Stomach smooth muscle (tissue), 2 donors: Measurements from ENCODE around the gene NSDHL.

Source experiments
- H3K27ac ChIP-seq: one replicate; pipeline ENCODE4 v1.7.0; 2013; ENCODE audit warnings: mild to moderate bottlenecking, low read length, inconsistent platforms
- H3K27me3 ChIP-seq, 2 donors: one replicate each; pipeline ENCODE4 v1.7.0; 2013; ENCODE audit warnings: low read length in 2 of 2; ENCODE audit not compliant: insufficient read depth in 2 of 2, control insufficient read depth in 1 of 2
- H3K36me3 ChIP-seq, 2 donors: one replicate each; pipeline ENCODE4 v1.7.0; 2013; ENCODE audit warnings: low read length in 2 of 2; ENCODE audit not compliant: control insufficient read depth in 2 of 2, insufficient read depth in 2 of 2
- H3K4me1 ChIP-seq: one replicate; pipeline ENCODE4 v1.7.0; 2013; ENCODE audit warnings: low read length; ENCODE audit not compliant: control insufficient read depth, insufficient read depth
- H3K4me3 ChIP-seq, 2 donors: one replicate each; pipeline ENCODE4 v1.7.0; 2013; ENCODE audit warnings: low read length in 2 of 2
- H3K9ac ChIP-seq, 2 donors: one replicate each; pipeline ENCODE4 v1.7.0; 2013; ENCODE audit warnings: low read length in 2 of 2, mild to moderate bottlenecking in 1 of 2
- H3K9me3 ChIP-seq, 2 donors: one replicate each; pipeline ENCODE4 v1.7.0; 2013; ENCODE audit warnings: low read length in 2 of 2; ENCODE audit not compliant: control insufficient read depth in 2 of 2
- donor health status: healthy.
- donor health status: Pancreatic carcinoma.

NSDHL gene

GRCh38 chrX:152871260-152871659, 40.4 kb downstream of the NSDHL start:
- Histone ChIP-seq H3K4me1 (no peaks in the 10 kb centered on the region), H3K27me3 (peaks cover 0 to 4% of the 10 kb centered on the region in 2 donors), H3K9me3 (peaks cover 0 to 1% of the 10 kb centered on the region in 2 donors), H3K9ac (no peak overlapping the region), H3K36me3 (peaks cover 4 to 16% of the 10 kb centered on the region in 2 donors), H3K4me3 (no peak overlapping the region), H3K27ac (no peak overlapping the region)

DNA sequence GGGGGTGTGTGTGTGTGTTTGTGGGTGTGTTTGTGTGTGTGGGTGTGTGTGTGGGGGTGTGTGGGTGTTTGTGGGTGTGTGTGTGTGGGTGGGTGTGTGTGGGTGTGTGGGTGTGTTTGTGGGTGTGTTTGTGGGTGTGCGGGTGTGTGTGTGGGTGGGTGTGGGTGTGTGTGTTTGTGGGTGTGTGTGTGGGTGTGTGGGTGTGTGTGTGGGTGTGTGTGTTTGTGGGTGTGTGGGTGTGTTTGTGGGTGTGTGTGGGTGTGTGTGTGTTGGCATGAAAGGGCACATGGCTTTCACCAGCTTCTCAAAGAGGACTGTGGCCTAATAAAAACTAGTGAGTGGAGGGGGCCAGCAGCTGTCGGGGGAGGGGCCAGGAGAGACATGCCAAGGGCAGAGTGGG, 41.7 kb downstream of the NSDHL start:
- Histone ChIP-seq H3K27me3 (peaks cover 0 to 4% of the 10 kb centered on the region in 2 donors), H3K4me3 (no peak overlapping the region), H3K4me1 (no peaks in the 10 kb centered on the region), H3K27ac (no peak overlapping the region), H3K36me3 (peaks cover 4 to 11% of the 10 kb centered on the region in 2 donors), H3K9me3 (no peaks in the 10 kb centered on the region), H3K9ac (no peak overlapping the region)

DNA sequence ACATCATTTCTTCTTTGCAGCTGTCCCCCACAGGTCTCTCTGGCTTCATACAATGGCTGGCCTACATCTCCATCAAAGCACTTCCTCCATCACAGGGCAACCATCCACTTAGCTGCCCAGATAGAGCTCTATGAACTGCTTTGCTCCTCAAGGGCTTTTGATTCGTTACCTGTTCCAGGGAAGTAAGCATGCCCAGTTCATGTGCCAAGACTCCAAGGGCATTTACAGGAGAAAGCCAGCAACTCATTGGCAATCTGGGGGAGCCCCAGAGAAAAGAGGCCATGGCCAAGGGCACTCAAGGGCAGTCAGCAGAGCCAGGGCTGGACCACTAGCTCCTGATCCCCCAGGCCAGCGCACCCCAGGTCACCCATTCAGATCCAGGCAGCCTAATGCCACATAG, 42.5 kb downstream of the NSDHL start:
- Histone ChIP-seq H3K4me3 (no peak overlapping the region), H3K9me3 (peaks cover 0 to under 1% of the 10 kb centered on the region in 2 donors), H3K9ac (no peak overlapping the region), H3K27me3 (peaks cover 0 to 4% of the 10 kb centered on the region in 2 donors), H3K36me3 (peaks cover 4 to 10% of the 10 kb centered on the region in 2 donors), H3K4me1 (no peaks in the 10 kb centered on the region), H3K27ac (no peak overlapping the region)

DNA sequence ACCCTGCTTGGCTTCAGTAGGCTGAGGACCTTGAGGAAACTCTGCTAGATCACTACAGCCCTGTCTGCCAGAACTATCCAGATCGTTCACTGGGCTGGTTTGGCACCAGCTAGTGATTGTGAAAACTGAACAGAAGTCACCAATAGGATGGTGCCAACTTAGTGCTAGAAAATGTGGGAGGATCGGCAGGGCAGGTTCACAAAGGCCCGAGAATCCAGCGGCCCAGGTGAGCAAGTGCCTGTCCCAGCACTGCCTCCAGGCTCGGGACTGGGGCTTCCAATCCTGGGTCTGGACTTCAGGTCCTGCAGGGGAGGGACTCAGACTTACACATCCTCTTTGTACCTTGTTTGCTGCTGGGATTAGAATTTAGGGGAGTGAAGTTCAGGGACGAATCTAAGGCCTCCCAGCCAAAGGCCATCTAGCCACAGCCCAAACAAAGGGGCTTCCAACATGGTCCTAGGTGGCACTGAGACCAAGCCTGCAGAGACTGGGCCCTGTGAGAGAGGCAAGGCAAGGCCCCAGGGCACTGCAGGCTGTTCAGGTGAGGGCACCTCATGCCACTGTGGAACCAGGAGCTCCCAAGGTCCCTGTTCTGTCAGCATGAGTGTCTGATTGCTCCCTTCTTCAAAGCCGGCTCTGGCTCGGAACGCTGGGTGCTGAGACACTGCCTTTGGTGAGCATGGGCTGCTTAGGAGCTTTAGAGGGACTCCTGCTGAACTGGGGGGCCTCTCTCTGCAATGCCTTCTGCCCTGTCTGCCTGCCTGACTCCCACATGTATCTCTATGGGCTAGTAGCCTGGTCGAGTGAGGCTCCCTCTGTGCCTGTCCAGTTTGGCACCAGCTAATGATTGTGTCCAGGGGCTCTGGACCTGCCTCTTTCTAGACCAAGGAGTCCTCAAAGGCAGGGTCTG, 46.3 kb downstream of the NSDHL start:
- Histone ChIP-seq H3K27me3 (peaks cover 0 to 6% of the 10 kb centered on the region in 2 donors), H3K4me3 (no peak overlapping the region), H3K4me1 (no peaks in the 10 kb centered on the region), H3K9me3 (peaks cover 0 to 4% of the 10 kb centered on the region in 2 donors), H3K9ac (no peak overlapping the region), H3K36me3 (no peaks in the 10 kb centered on the region), H3K27ac (no peak overlapping the region)

- H3K27me3 ChIP-seq = peaks cover 0 to 5% of the 10 kb centered on the region in 2 donors
- no peak overlapping the region for H3K4me3 ChIP-seq
- H3K9ac ChIP-seq = no peak overlapping the region
- H3K4me1 ChIP-seq = no peaks in the 10 kb centered on the region
- H3K27ac ChIP-seq = no peak overlapping the region
- H3K9me3 ChIP-seq = peaks cover 0 to 4% of the 10 kb centered on the region in 2 donors
- no peaks in the 10 kb centered on the region for H3K36me3 ChIP-seq
Measured at GRCh38 chrX:152878976-152879755, 48.3 kb downstream of the NSDHL start.

GRCh38 chrX:152881289-152881688, 50.4 kb downstream of the NSDHL start:
- Histone ChIP-seq H3K9me3 (peaks cover 0 to 4% of the 10 kb centered on the region in 2 donors), H3K4me1 (no peaks in the 10 kb centered on the region), H3K9ac (no peak overlapping the region), H3K27me3 (peaks cover 0 to 7% of the 10 kb centered on the region in 2 donors), H3K27ac (no peak overlapping the region), H3K36me3 (no peaks in the 10 kb centered on the region), H3K4me3 (no peak overlapping the region)

- Histone ChIP-seq H3K9me3 (no peaks in the 10 kb centered on the region), H3K27ac (no peak overlapping the region), H3K4me3 (no peak overlapping the region), H3K4me1 (no peaks in the 10 kb centered on the region), H3K9ac (no peak overlapping the region), H3K27me3 (peaks cover 0 to 7% of the 10 kb centered on the region in 2 donors), H3K36me3 (no peaks in the 10 kb centered on the region)
Measured at GRCh38 chrX:152884171-152884570, 53.3 kb downstream of the NSDHL start.

DNA sequence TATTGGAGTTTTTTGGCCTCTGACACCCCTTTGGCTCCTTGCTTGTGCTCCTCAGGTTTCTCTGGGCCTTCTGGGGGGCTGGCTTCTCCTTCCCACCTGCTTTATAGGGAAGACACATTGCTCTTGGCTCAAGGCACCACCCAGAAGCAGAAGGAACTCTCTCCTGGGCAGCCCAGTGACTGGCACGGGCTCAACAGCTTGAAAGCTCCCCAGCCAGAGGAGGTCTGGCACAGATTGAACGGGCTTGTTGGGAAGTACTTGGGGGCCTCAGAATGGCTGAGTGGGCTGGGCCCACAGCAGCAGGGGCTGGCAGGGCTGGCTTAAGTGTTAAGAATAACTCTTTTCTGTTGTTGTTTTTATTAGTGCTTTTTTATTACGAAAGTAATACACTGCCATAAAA, 55.9 kb downstream of the NSDHL start:
- Histone ChIP-seq H3K27ac (no peak overlapping the region), H3K4me1 (no peaks in the 10 kb centered on the region), H3K9ac (no peak overlapping the region), H3K27me3 (peaks cover 0 to 18% of the 10 kb centered on the region in 2 donors), H3K9me3 (no peaks in the 10 kb centered on the region), H3K4me3 (no peak overlapping the region), H3K36me3 (no peaks in the 10 kb centered on the region)

- Histone ChIP-seq H3K36me3 (no peaks in the 10 kb centered on the region), H3K9me3 (no peaks in the 10 kb centered on the region), H3K27ac (no peak overlapping the region), H3K4me3 (no peak overlapping the region), H3K27me3 (peaks cover 0 to 27% of the 10 kb centered on the region in 2 donors), H3K4me1 (no peaks in the 10 kb centered on the region), H3K9ac (no peak overlapping the region)
Measured at GRCh38 chrX:152892499-152892898, 61.6 kb downstream of the NSDHL start.

- Histone ChIP-seq H3K4me3 (no peak overlapping the region), H3K27ac (no peak overlapping the region), H3K4me1 (no peaks in the 10 kb centered on the region), H3K9me3 (no peaks in the 10 kb centered on the region), H3K9ac (no peak overlapping the region), H3K27me3 (peaks cover 1 to 28% of the 10 kb centered on the region in 2 donors), H3K36me3 (no peaks in the 10 kb centered on the region)
Measured at GRCh38 chrX:152892999-152893891, 62.4 kb downstream of the NSDHL start.
